SK-N-SH (cell line): ENCODE results near the gene FRAS1. TPM values are rescaled to one million over a fixed set of nuclear protein-coding genes. Genes with fewer than 3 reads are reported as not detected.

ENCODE experiments used
- CTCF ChIA-PET: fragments of 300-600, 350-600 bp; formaldehyde crosslinking; extraction: SDS; loops from one replicate; lab custom pipeline; 2021; lab: Yijun Ruan, JAX
- POLR2A ChIA-PET: fragments of 350-600 bp; sonication (Branson Sonifier 250); formaldehyde crosslinking; extraction: SDS; loops from one replicate; lab custom pipeline; 2020; ENCODE audit warnings: antibody characterized with exemption, inconsistent platforms; lab: Yijun Ruan, JAX
- DNase-seq: peaks from one replicate; pipeline ENCODE4 v3.0.0; 2012
- H2AFZ ChIP-seq: fragments of 200-600 bp; sonication (generic); 2 replicates; pipeline ENCODE4 v1.8.1; 2016; ENCODE audit warnings: antibody characterized with exemption, mild to moderate bottlenecking, low read depth
- H3F3A ChIP-seq: fragments of 200-600 bp; sonication (generic); replicated peaks from 2 replicates; pipeline ENCODE3; 2016; ENCODE audit warnings: antibody characterized with exemption, mild to moderate bottlenecking; ENCODE audit not compliant: insufficient read depth
- H3K27ac ChIP-seq, 2 experiments: fragments of 200-500 bp in 1 of 2; fragments of 200-600 bp in 1 of 2; sonication (Bioruptor generic) in 1 of 2; sonication (generic), shearing (Covaris generic) in 1 of 2; 2 replicates each; pipeline versions ENCODE4 v1.5.1 to v1.6.1; 2014 to 2016; ENCODE audit warnings: low read depth in 2 of 2, inconsistent platforms in 1 of 2, low read length in 1 of 2, mild to moderate bottlenecking in 1 of 2, mixed read lengths in 1 of 2
- H3K27me3 ChIP-seq: fragments of 200-600 bp; sonication (generic), shearing (Covaris generic); 2 replicates; pipeline ENCODE4 v1.6.1; 2016; ENCODE audit warnings: mixed run types; ENCODE audit not compliant: insufficient read depth
- H3K36me3 ChIP-seq, 2 experiments: fragments of 200-500 bp in 1 of 2; fragments of 200-600 bp in 1 of 2; sonication (Bioruptor generic) in 1 of 2; sonication (generic) in 1 of 2; replicated peaks in 1 of 2; 2 replicates each; pipeline versions ENCODE3 to v1.5.1; 2014 to 2016; ENCODE audit warnings: low read length in 1 of 2, mild to moderate bottlenecking in 1 of 2; ENCODE audit not compliant: insufficient read depth in 2 of 2, control insufficient read depth in 1 of 2
- H3K4me1 ChIP-seq, 2 experiments: fragments of 200-500 bp in 1 of 2; fragments of 200-600 bp in 1 of 2; sonication (Bioruptor generic) in 1 of 2; sonication (generic), shearing (Covaris generic) in 1 of 2; 2 replicates each; pipeline versions ENCODE4 v1.5.1 to v1.6.1; 2014 to 2016; ENCODE audit warnings: low read depth in 1 of 2, low read length in 1 of 2, mixed run types in 1 of 2; ENCODE audit not compliant: insufficient read depth in 2 of 2, control insufficient read depth in 1 of 2
- H3K4me2 ChIP-seq: fragments of 200-600 bp; sonication (generic), shearing (Covaris generic); 2 replicates; pipeline ENCODE4 v1.6.1; 2017; ENCODE audit warnings: mixed run types
- H3K4me3 ChIP-seq, 2 experiments: fragments of 200-500 bp in 1 of 2; fragments of 200-600 bp in 1 of 2; sonication (Bioruptor generic) in 1 of 2; sonication (generic), shearing (Covaris generic) in 1 of 2; 2 replicates each; pipeline versions ENCODE4 v1.5.1 to v1.8.1; 2014 to 2016; ENCODE audit warnings: low read depth in 2 of 2, inconsistent platforms in 1 of 2, low read length in 1 of 2, mild to moderate bottlenecking in 1 of 2, mixed read lengths in 1 of 2, moderate library complexity in 1 of 2
- H3K79me2 ChIP-seq: fragments of 200-600 bp; sonication (generic); 2 replicates; pipeline ENCODE4 v1.8.1; 2017; ENCODE audit warnings: mild to moderate bottlenecking; ENCODE audit not compliant: insufficient read depth
- H3K9ac ChIP-seq: fragments of 200-600 bp; sonication (generic); 2 replicates; pipeline ENCODE4 v1.6.1; 2017; ENCODE audit warnings: mixed run types
- H3K9me2 ChIP-seq: fragments of 200-600 bp; sonication (generic); 2 replicates; pipeline ENCODE4 v1.6.1; 2017; ENCODE audit warnings: mixed run types
- H3K9me3 ChIP-seq: fragments of 200-600 bp; sonication (generic); 2 replicates; pipeline ENCODE4 v1.6.1; 2017; ENCODE audit warnings: mixed run types, mild to moderate bottlenecking, moderate library complexity
- H4K20me1 ChIP-seq: fragments of 200-600 bp; sonication (generic); 2 replicates; pipeline ENCODE4 v1.6.1; 2017; ENCODE audit warnings: mild to moderate bottlenecking, mixed run types; ENCODE audit not compliant: insufficient read depth
- CTCF ChIP-seq: fragments of 200-600 bp; sonication (generic); IDR thresholded peaks from 2 replicates; pipeline ENCODE4 v1.6.1; 2017; ENCODE audit warnings: antibody characterized with exemption, mild to moderate bottlenecking, moderate library complexity
- ELF1 ChIP-seq: IDR thresholded peaks from 2 replicates; pipeline ENCODE4 v1.4.0; 2012
- EP300 ChIP-seq, 2 experiments: IDR thresholded peaks; 2 replicates each; pipeline versions ENCODE4 v1.4.0 to v1.6.1; 2012; ENCODE audit warnings: borderline replicate concordance in 1 of 2, low read depth in 1 of 2, low read length in 1 of 2
- FOSL2 ChIP-seq: IDR thresholded peaks from 2 replicates; pipeline ENCODE4 v1.4.0; 2012; ENCODE audit warnings: low read depth, mild to moderate bottlenecking, moderate library complexity, borderline replicate concordance
- FOXJ3 ChIP-seq: sonication (generic); formaldehyde crosslinking; IDR thresholded peaks from 2 replicates; pipeline ENCODE4 v1.5.1; 2020; ENCODE audit warnings: mild to moderate bottlenecking, missing genetic modification reagents
- FOXM1 ChIP-seq: IDR thresholded peaks from 2 replicates; pipeline ENCODE4 v1.4.0; 2012; ENCODE audit warnings: low read depth, mild to moderate bottlenecking
- MAX ChIP-seq: IDR thresholded peaks from 2 replicates; pipeline ENCODE4 v1.4.0; 2012; ENCODE audit warnings: low read depth
- PBX3 ChIP-seq: IDR thresholded peaks from 2 replicates; pipeline ENCODE4; 2012
- RAD21 ChIP-seq: IDR thresholded peaks from 2 replicates; pipeline ENCODE4 v1.6.1; 2012; ENCODE audit warnings: mild to moderate bottlenecking, low read length
- RCOR1 ChIP-seq: fragments of 150-350 bp; IDR thresholded peaks from 2 replicates; pipeline ENCODE4 v1.6.1; 2017; ENCODE audit warnings: antibody characterized with exemption, low read length
- REST ChIP-seq: IDR thresholded peaks from 2 replicates; pipeline ENCODE4 v1.6.1; 2012; ENCODE audit warnings: mild to moderate bottlenecking, low read depth, low read length, moderate library complexity
- RFX5 ChIP-seq: IDR thresholded peaks from 2 replicates; pipeline ENCODE4 v1.6.1; 2012; ENCODE audit warnings: mild to moderate bottlenecking, improper control_type of control experiment, low read length
- TAF1 ChIP-seq: IDR thresholded peaks from 2 replicates; pipeline ENCODE4 v1.6.1; 2012; ENCODE audit warnings: low read depth, mild to moderate bottlenecking, low read length, moderate library complexity, borderline replicate concordance
- TCF12 ChIP-seq: IDR thresholded peaks from 2 replicates; pipeline ENCODE4 v1.4.0; 2012
- USF1 ChIP-seq: IDR thresholded peaks from 2 replicates; pipeline ENCODE4 v1.4.0; 2012; ENCODE audit warnings: low read depth, borderline replicate concordance
- USF2 ChIP-seq: fragments of 150-350 bp; IDR thresholded peaks from 2 replicates; pipeline ENCODE4 v1.6.1; 2017; ENCODE audit warnings: antibody characterized with exemption, low read length, low read depth, borderline replicate concordance
- YY1 ChIP-seq: IDR thresholded peaks from 2 replicates; pipeline ENCODE4 v1.4.0; 2012; ENCODE audit warnings: low read depth, mild to moderate bottlenecking
- WGBS: methylation state at CpG from one replicate; pipeline ENCODE4 v1.1.6; 2017; ENCODE audit warnings: low lambda C conversion rate; 5-methylcytosine and 5-hydroxymethylcytosine counted together
- polyA plus RNA-seq, 3 experiments: library from polyadenylated mRNA; depleted of rRNA; stranded (reverse); fragments of >200 nt; gene quantifications; 2 replicates each; pipeline ENCODE4 v1.2.3, GENCODE V29; 2012

Gene FRAS1
- polyA plus RNA-seq, 1 of the 3 experiments (the other 2 are of a cell fraction), result 8.3 TPM

- no peak overlapping the region for H3K4me3 ChIP-seq
- no peak for TF ChIP-seq FOXM1
- no peak for TF ChIP-seq MAX
- TF ChIP-seq TAF1, result no peak
- no peak for TF ChIP-seq PBX3
- TF ChIP-seq, all 33 proteins: peak for 0
- peaks cover 21 to 41% of the 10 kb centered on the region in 2 experiments for H3K36me3 ChIP-seq
- H3K79me2 ChIP-seq, result no peaks in the 10 kb centered on the region
- no peaks in the 10 kb centered on the region for H3K27me3 ChIP-seq
- no peaks in the 10 kb centered on the region for H4K20me1 ChIP-seq
- no peak overlapping the region for H3K4me2 ChIP-seq
- no peak overlapping the region for H3K9ac ChIP-seq
- WGBS, result 84% methylated on average over 6 of the region's 6 CpGs
- peaks cover 0 to 2% of the 10 kb centered on the region in 2 experiments; a peak in 2 of 4 replicates for H3K4me1 ChIP-seq
- no peaks in the 10 kb centered on the region for H3K9me2 ChIP-seq
- ChIA-PET CTCF (interaction anchor here (1.4 kb wide), 1 partner anchor 8 kb away, joined by 5 read pairs; no protein-coding TSS in a partner anchor), POLR2A (no interaction called here)
- no peaks in the 10 kb centered on the region for H3F3A ChIP-seq
- no peak overlapping the region for H2AFZ ChIP-seq
- DNase-seq, result no peak
- H3K9me3 ChIP-seq, result no peaks in the 10 kb centered on the region
- H3K27ac ChIP-seq, result no peak overlapping the region
Observed at GRCh38 chr4:78418406-78418805, 361.3 kb downstream of the FRAS1 start.

GRCh38 chr4:78423790-78424189, 366.7 kb downstream of the FRAS1 start:
- CTCF ChIA-PET, result no interaction called here
- TF ChIP-seq ELF1 (no peak), RAD21 (no peak), USF2 (no peak), FOSL2 (no peak), CTCF (no peak), FOXJ3 (CRISPR knock-in tag) (no peak), MAX (no peak), RFX5 (no peak), RCOR1 (no peak), USF1 (no peak), PBX3 (no peak), TCF12 (no peak), REST (no peak), YY1 (no peak), EP300 (IDR thresholded peaks at IDR 0.05; ENCODE audit: borderline replicate concordance in 1 of 2, low read depth in 1 of 2, low read length in 1 of 2) (no peak)

More at GRCh38 chr4:78423790-78424189, 366.7 kb downstream of the FRAS1 start:
- Histone ChIP-seq H3K9ac (no peak overlapping the region), H3F3A (no peaks in the 10 kb centered on the region), H3K27ac (no peak overlapping the region), H3K4me2 (no peak overlapping the region), H2AFZ (no peak overlapping the region), H3K79me2 (no peaks in the 10 kb centered on the region), H3K4me1 (no peaks in the 10 kb centered on the region), H3K9me2 (no peaks in the 10 kb centered on the region), H3K36me3 (peaks cover 14 to 29% of the 10 kb centered on the region in 2 experiments), H3K9me3 (no peaks in the 10 kb centered on the region), H4K20me1 (no peaks in the 10 kb centered on the region), H3K4me3 (no peak overlapping the region), H3K27me3 (no peaks in the 10 kb centered on the region)
- POLR2A ChIA-PET, result no interaction called here
- 93% methylated on average over 9 of the region's 9 CpGs for WGBS
- no peak for DNase-seq
